HG03159 (cell line): ENCODE data around the gene TXNL1.
A peak's percentile ranks its signal among the peaks of the same experiment; 100 is the strongest.

Experiments
- ATAC-seq: cut with Tn5 transposase; IDR thresholded peaks from one replicate; pipeline ENCODE4 v1.9.1; 2021; ENCODE audit warnings: mild to moderate bottlenecking, moderate library complexity; ENCODE audit not compliant: unreplicated experiment

TXNL1 gene

GRCh38 chr18:56645415-56646016 is 7.1 kb upstream of the TXNL1 start:
- ATAC-seq = no peak

- no peak for ATAC-seq
These were observed 5.0 kb upstream of the TXNL1 start for GRCh38 chr18:56643381-56643780.

- ATAC-seq = no peak
These were observed 3.4 kb upstream of the TXNL1 start for GRCh38 chr18:56641714-56642337.

GRCh38 chr18:56639571-56639970 is 1.2 kb upstream of the TXNL1 start:
- no peak for ATAC-seq

GRCh38 chr18:56639104-56639381 is 651 bp upstream of the TXNL1 start:
- ATAC-seq = no peak

- peak; percentile 13 for ATAC-seq
These were observed 621 bp downstream of the TXNL1 start for GRCh38 chr18:56637711-56638231.

GRCh38 chr18:56637176-56637575 is 1.2 kb downstream of the TXNL1 start:
- no peak for ATAC-seq

- ATAC-seq = no peak
These were observed 3.4 kb downstream of the TXNL1 start for GRCh38 chr18:56635007-56635406.

GRCh38 chr18:56632070-56633022 is 6.0 kb downstream of the TXNL1 start:
- no peak for ATAC-seq

GRCh38 chr18:56627991-56628390 is 10.4 kb downstream of the TXNL1 start:
- ATAC-seq = no peak

GRCh38 chr18:56615738-56616520 is 22.5 kb downstream of the TXNL1 start:
- no peak for ATAC-seq

- ATAC-seq = no peak
These were observed 31.8 kb downstream of the TXNL1 start for GRCh38 chr18:56606618-56607017.

- ATAC-seq = no peak
These were observed 40.0 kb downstream of the TXNL1 start for GRCh38 chr18:56598422-56598821.

- no peak for ATAC-seq
These were observed 44.5 kb downstream of the TXNL1 start for GRCh38 chr18:56593906-56594305.

GRCh38 chr18:56580026-56580425 is 58.4 kb downstream of the TXNL1 start:
- ATAC-seq = no peak

- ATAC-seq = no peak
These were observed 58.9 kb downstream of the TXNL1 start for GRCh38 chr18:56579451-56579850.

- ATAC-seq = no peak
These were observed 61.4 kb downstream of the TXNL1 start for GRCh38 chr18:56576826-56577573.

- peak; percentile 81 for ATAC-seq
These were observed 62.4 kb downstream of the TXNL1 start for GRCh38 chr18:56575819-56576663.

- ATAC-seq = no peak
These were observed 63.5 kb downstream of the TXNL1 start for GRCh38 chr18:56574861-56575260.
